HK-2 (cell line): Measurements from ENCODE around the gene FHL1.

Experiments
- DNase-seq: peaks from one replicate; pipeline ENCODE4 v3.0.0-alpha.2; 2018; ENCODE audit not compliant: unreplicated experiment

Gene FHL1

GRCh38 chrX:136185401-136186022 is 38.2 kb downstream of the FHL1 start:
- no peak for DNase-seq

DNA sequence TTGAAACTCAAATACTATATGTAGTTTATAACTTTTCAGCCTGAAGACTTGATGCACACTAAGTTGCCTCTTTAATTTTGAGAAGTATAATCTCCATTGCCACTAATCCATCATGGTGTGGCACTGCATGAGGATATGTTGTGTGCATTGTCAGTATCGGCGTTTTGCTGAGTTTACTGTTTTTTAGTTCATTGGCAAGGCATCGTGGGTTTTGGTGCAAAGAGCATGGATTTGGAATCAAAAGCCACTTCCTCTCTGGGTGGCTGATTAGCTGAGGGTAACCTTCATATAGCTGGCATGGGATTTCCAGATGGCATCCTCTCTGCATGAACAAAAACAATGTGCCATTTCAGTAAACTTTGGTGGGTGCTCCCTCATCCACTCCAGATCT is 38.7 kb downstream of the FHL1 start:
- no peak for DNase-seq

DNA sequence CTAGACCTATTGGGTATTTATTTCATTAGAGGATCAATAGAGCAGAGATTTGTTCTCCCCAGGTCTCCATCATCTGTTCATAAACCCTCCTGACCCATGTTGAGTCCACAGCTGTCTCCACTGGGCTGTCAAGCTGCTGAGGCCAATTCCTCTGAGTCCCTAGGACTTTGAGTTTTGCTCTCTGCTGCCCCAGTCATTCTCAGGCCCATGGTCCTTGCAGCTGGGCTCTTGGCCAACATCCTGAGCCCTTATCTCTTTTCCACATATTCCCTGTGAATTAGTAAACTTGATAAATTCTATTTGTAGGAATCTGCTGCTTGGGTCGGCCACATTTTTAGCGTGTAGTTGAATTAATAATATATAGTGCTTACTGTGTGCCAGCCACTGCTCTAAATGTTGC is 41.9 kb downstream of the FHL1 start:
- no peak for DNase-seq

DNA sequence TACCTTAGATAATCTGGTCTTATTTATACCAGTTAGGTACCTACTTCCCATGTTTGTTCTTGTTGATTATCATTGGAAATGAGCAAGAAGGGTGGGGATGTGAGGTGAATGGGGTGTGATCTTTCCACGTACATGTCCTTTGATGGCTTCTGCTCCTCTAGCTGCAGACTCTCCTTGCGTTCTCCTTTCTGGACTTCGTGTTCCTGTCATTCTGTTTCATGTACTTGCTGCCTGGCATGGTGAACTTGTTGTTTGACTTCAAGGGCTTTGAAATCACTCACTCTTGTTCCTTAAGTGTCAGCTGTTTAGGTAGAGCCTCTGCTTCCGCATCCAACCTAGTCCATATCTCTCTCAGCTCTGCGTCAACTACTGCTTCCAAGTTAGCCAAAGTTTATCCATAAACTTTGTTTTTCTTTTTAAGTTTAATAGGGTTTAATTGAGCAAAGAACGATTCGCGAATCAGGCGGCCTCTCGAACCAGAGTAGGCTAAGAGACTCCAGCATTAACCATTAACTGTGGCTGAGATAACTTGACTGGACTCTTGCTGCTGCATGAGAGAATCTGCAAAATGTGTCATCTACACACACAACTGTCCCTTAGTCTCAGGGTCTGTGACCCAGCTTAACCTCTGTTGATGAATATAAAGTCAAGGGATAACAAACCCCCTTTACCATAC is 42.8 kb downstream of the FHL1 start:
- no peak for DNase-seq

DNA sequence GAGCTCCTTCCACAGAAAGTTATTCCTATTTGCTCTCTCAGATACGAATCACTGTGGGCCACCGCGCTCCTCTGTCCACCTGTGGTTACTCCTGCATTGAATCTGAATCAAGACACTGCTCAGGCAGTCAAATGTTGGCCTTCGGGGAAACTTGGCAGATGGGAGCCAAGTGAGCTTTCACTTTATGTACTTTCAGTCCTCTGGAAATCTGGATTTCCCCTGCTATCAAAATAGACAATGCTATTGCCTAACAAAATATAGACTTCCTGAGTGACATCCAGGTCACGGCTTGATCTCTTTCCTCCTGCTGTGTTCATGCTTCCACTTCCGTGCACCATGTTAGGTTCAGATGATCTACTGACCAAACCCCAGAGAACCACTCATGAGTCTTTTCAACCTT is 43.8 kb downstream of the FHL1 start:
- DNase-seq = no peak

DNA sequence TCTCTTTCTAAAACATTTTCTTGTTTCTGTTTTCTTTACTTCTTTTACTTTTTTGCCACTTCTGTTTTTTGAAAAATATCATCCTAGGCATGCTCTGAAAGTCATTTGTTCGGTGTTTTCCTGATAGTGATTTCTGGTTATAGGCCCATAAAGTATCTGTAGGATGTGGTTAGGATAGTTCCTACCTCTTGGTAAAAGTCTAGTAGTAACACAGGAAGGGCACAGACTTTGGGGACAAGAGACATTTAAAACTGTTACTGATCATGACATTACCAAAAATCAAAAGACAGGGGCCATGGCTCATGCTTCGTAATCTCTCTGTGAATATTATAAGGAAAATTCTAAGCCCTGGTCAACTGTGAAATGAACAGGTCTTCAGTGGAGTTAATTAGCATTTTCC is 44.8 kb downstream of the FHL1 start:
- no peak for DNase-seq

DNA sequence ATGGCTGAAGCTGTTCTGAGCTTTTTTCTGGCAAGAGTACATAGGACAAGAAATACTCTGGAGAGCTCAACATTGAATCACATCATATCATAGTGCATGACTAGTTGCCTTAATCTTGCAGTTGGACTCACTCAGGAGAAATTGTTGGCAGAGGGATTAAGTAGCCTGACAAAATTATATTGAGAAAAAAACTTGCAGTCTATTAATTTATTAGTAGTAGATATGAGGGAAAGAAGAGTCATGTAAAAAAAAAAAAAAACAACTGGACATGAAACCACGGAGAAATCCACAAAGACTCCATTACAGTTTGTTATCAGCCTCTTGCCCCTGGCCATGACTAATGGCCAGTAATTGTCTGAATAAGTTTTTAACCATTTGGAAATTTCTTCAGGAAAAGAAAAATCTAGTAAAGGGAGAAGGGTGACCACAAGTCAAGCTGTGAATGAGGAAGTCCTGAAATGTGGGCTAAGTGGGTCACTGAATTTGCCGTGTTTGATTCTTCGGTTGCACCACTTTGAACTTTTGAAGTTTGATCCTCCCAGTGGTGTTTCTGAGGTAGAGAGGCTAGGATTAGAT is 45.6 kb downstream of the FHL1 start:
- no peak for DNase-seq

GRCh38 chrX:136193771-136194170 is 46.4 kb downstream of the FHL1 start:
- no peak for DNase-seq

DNA sequence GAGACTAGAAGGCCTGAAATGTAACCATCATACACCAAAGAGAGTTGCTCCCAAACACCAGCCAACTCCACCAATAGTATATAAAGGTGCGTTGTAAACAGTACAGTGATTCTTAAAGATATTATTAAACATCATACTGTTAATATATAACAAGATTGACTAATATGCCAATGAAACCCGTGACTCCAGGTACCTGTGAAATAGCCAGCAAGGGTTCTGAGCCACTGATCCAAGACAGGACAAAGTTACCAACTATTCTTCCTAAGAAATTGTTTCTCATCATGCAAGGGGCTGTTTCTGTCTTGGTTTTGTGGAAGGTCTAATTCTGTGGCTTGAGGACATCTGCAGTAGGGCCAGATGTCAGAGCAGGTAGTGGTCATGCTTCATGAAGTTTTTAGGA is 47.2 kb downstream of the FHL1 start:
- DNase-seq = no peak

DNA sequence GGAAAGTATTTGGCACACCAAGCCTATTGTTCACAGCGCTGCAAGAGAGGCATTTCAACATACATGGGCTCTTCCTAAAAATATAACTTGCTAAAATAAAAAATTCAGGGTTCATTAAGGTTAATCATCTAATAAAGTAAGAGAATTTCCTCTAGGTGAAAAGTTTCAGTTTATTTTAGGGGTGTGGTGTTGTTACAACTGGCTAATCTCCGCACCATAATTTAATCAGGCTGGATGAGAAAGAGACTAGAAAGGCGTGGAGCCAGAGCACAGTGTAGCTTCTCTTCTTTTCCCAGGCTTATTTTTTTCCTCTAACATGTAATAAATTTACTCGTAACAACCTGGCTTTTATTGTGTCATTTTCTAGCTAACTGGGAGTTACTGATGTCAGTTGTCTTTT is 47.9 kb downstream of the FHL1 start:
- no peak for DNase-seq

- no peak for DNase-seq
These were observed 49.4 kb downstream of the FHL1 start for GRCh38 chrX:136196691-136197155.

DNA sequence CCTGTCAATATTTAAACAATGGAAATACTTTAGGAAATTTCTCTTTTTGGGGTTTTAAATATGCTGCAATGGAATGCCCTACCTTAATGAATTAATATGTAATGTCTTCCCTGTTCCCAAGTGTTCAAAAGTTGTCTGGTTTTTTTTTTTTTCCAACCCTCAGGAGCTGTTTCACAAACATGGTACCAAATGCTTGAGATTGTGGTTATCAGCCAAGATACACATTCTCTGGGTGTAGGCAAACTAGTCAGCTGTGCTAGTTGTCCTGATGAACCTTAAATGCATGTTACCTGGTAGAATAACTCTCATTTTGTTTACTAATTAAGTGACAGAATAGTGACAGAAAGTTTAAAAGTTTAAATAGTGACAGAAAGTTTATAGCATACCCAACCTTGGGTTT is 50.7 kb downstream of the FHL1 start:
- DNase-seq = no peak

- DNase-seq = no peak
These were observed 51.4 kb downstream of the FHL1 start for GRCh38 chrX:136198678-136199243.

DNA sequence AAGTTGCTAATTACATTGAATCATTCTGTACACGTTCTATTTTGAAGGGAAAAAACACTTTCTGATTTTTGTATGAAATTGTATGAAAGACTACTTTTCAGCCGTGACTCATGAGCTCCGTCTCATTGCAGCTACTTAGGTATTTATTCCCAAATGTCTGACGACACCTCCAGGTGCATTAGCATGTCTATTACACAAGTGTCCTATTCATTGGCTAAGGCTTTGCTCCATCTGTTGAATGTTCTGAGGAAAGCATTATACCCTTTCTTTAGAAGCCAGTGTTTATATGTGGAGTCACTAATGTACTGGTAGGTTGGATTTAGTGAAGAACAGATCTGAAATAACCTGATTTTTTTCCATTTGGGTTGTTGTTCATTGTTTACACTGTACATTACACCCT is 52.0 kb downstream of the FHL1 start:
- no peak for DNase-seq

DNA sequence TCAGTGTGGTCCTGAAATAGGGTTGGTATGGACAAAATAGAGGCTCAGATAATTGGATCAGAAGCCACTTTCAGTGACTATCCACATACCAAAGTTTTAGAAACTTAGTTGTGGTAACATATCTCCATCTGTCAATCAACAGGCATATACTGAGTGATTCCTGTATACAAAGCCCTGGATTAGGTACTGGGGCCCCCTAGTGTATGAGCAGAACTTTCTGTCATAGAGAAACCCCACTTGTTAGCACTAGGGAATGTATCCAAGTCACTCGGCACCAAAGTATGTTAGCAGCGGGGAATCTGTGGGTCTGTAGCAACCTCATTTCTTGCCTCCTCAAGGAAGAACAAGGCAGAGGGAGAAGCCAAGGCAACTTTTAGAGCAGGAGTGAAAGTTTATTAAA is 53.1 kb downstream of the FHL1 start:
- DNase-seq = no peak

GRCh38 chrX:136201601-136202000 is 54.3 kb downstream of the FHL1 start:
- DNase-seq = no peak

GRCh38 chrX:136202889-136203288 is 55.6 kb downstream of the FHL1 start:
- no peak for DNase-seq

GRCh38 chrX:136203438-136203837 is 56.1 kb downstream of the FHL1 start:
- no peak for DNase-seq

DNA sequence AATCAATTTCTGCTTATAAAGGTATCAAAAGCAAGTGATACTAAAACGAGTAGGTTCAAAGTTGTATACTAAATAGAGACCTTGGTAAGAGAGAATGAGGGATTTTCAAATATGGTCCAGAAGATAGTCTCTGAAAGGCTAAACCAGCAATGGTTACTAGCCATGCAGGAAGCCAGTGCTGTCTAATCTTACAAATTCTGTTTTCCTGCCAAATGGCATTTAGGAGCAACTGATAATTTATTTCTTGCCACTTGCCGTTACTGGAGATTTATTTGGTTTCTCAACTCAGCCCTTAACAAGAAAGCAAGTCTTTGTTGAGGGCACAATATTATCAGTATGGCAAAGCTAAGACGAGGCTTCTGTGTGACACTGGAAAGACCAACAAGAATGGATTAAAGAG is 56.6 kb downstream of the FHL1 start:
- no peak for DNase-seq

GRCh38 chrX:136204571-136204970 is 57.2 kb downstream of the FHL1 start:
- DNase-seq = no peak

DNA sequence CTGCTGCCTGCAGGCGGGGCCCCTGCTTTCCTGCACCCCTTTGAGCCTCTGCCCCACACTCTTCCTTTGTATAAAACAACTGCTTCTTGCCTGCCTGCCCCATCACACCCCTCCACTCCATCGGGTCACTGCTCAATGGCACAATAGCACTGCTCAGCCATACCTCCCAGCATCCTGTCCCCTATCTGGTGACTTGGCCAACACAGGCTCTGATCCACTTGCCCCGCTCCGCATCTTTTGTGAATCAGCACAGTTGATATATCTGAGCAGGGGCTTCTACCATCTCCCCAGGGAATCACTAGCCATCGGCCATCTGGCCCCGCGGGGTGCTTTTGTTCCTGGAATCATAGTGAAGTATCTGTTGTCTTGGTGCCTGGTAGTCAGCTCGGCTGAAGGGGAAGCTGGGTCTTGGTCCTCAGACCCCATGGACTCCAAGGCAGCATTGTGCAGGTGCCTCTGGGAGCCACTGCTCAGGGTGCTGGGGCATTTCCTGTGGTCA is 58.6 kb downstream of the FHL1 start:
- no peak for DNase-seq

DNA sequence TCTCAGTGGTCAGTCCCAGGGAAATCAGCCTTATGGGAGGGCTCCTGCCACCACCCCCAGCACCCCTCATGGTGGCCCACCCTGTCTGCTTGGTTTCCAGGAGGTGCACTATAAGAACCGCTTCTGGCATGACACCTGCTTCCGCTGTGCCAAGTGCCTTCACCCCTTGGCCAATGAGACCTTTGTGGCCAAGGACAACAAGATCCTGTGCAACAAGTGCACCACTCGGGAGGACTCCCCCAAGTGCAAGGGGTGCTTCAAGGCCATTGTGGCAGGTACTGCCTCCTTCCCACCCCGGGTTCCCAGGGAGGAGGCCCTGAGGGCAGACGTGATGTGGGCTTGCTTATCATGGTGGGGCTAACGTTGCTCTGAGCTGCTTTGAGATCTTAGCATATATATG is 59.6 kb downstream of the FHL1 start:
- no peak for DNase-seq

DNA sequence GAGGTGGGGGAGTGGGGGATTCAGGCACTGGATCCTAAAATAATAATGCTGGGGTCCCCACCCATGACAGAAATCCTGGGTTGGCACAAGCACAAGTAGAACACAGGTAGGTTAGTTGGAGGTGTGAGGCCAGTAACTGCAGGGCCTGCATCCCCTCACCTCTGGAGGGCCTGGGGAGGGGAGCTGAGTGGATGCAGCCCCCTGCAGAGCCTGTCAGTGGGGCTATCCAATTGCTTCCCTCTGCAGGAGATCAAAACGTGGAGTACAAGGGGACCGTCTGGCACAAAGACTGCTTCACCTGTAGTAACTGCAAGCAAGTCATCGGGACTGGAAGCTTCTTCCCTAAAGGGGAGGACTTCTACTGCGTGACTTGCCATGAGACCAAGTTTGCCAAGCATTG is 60.2 kb downstream of the FHL1 start:
- DNase-seq = no peak
